Stimulated activated CD8-positive, alpha-beta memory T cell treated with anti-CD3 and anti-CD28 coated beads, Interleukin-7, amount 100 ng/mL, for 1 hour (primary cell): Measurements from ENCODE around the gene ZCCHC8.

Source experiments
- DNase-seq, 2 donors: peaks; one replicate each; pipeline ENCODE4 v3.0.0-alpha.2; 2020; ENCODE audit warnings: low read depth in 2 of 2

ZCCHC8 gene

DNA sequence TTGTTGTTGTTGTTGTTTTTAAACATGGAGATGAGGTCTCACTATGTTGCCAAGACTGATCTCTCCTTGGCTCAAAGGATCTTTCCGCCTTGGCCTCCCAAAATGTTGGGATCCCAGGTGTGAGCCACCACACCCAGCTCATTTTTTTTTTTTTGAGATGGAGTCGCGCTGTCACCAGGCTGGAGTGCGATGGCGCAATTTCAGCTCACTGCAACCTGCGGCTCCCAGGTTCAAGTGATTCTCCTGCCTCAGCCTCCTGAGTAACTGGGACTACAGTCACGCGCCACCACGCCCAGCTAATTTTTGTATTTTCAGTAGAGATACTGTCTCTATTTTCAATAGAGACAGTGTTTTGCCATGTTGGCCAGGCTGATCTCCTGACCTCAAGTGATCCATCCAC, 73.3 kb downstream of the ZCCHC8 start:
- no peak for DNase-seq

DNA sequence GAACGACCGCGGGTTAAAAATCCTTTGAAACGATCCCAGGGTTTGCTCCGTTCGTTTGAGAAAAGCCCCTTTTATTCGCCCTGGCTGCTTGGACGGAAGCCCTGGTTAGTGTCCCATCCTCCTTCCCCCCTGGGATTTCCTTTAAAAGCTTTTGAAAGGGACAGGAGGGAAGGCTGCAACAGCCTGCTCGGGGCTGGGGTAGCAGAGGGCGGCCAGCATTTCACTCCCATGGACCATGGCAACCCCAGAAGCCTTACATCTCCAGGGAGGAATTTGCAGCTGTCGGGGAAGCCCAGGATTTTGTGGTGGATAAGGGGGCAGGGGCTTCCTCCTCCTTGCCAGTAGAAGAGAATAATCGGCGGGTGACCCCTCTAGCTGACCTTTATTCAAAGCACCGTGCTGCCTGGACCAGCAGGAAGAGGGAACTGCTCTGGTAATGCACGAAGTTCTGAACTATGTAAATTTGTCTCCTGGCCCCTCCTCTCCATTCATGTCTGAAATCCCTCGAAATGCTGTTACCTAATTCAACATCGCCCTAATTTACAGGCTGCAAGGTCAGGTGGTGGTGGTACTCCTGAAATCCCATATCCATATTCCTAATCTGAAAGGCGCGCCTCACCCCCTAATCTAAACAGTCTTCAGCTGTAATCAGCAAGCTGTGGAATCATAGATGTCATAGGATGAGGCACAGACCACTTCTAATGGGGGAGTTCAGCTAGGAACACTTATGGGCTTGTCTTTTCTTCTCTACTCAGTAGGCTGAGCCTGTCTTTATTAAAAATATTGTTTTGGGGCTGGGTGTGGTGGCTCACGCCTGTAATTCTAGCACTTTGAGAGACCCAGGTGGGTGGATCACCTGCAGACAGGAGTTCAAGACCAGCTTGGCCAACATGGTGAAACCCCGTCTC, 77.2 kb downstream of the ZCCHC8 start:
- no peak for DNase-seq

DNA sequence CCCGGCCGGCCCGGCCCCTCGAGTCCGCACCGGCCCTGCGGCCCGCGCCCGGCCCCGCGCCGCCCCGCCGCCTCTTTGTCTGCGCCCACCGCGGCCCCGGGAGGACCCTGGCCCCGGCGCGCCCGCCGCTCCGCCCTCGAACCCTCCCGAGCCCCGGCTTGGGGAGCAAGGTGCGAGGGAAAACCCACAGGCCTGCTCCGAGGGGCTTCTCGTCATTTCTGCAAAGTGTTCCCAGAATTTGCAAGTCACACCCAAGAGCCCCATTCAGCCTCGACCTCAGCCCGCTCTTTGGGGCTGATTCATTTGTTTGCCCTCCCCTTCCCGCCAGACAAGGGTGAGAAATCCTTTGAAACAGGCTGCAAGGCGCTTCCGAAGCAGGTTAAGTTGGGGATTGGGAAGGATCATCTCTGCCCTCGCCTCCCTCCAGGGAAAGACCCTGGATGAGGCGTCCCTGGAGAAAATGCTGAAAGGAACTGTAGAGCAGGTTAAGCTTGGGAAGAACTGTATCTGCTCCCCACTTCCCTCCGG, 77.9 kb downstream of the ZCCHC8 start:
- DNase-seq: peak in 1 of 2 donors; percentile 5

DNA sequence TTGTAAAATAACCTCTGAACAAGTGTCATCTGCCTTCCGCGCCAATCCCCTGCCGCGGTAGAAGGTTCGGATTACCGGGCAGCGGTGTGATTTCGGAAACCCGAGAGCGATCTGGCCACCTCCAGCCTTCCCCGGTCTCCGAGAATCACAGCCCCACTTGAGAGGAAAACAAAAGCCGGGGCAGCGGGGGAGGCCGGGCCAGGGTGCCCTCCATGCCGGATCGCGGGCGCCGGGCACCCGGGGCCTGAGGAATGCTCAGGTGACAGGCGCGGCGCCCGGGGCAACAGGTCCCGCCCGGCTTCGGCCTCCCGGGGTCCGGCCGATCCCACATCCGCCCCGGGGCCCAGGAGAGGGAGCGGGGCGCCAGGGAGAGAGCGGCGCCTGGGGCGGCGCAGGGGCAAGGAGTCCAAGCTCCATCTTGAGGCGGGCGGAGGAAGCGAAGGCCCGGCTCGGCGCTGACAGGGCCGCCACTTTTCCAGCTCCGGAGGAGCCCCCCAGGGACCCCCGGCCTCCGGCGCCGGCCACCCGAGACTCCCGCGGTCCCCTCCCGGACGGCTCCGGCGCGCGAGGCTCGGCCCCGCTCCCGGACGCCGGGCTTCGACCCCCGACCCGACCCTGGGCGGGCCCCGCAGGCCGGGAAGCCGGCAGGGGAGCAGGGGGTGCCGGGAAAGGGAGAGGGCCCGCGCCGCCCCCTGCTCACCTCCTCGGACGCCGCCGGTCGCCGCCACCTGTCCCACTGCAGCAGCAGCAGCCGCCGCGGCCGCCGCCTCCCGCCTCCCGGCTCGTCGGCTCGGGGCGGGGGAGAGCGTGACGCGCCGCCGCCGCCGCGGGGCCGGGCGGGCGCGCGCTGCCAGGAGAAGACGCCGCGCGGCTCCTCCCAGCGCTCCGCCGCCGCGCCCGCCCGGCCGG, 78.7 kb downstream of the ZCCHC8 start, which contains the start of gene CLIP1:
CLIP1 (minus strand) TSS at position 849 of the 909 bp plus-strand sequence. CDS start 42,217 bp downstream, outside the sequence.
- DNase-seq: peak; percentile 12 to 16
